ENCODE data around the gene PXYLP1.

PXYLP1 gene

DNA sequence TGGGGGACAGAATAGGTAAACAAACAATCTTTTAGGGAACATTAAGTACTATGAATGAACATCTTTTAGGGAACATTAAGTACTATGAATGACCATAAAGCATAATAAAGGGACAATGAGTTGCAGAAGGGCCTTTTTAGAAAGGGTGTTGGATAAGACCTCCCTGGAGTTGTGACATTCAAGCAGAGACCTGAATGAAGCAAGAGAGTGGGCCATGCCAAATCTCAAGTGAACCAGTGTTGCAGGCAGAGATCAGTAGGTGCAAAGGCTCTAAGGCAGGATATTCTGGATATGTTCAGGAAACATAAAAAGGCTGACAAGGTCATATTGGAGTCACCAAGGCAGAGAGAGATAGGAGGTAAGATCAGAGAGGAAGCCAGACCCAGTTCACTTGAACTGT, 107.3 kb downstream of the PXYLP1 start:
- Histone ChIP-seq H3K27me3 (ENCODE audit: insufficient read depth, poor library complexity, severe bottlenecking) (no peaks in the 10 kb centered on the region), H3K27ac (replicated peaks) (no peak overlapping the region), H3K4me3 (replicated peaks; ENCODE audit: insufficient read depth, low read length) (no peak overlapping the region)
- no peak for TF ChIP-seq GABPA (IDR thresholded peaks at IDR 0.05; ENCODE audit: low read depth)
- no peak for TF ChIP-seq POLR2AphosphoS5 (IDR thresholded peaks at IDR 0.05; ENCODE audit: low read depth)
- TF ChIP-seq, protein P1, sequence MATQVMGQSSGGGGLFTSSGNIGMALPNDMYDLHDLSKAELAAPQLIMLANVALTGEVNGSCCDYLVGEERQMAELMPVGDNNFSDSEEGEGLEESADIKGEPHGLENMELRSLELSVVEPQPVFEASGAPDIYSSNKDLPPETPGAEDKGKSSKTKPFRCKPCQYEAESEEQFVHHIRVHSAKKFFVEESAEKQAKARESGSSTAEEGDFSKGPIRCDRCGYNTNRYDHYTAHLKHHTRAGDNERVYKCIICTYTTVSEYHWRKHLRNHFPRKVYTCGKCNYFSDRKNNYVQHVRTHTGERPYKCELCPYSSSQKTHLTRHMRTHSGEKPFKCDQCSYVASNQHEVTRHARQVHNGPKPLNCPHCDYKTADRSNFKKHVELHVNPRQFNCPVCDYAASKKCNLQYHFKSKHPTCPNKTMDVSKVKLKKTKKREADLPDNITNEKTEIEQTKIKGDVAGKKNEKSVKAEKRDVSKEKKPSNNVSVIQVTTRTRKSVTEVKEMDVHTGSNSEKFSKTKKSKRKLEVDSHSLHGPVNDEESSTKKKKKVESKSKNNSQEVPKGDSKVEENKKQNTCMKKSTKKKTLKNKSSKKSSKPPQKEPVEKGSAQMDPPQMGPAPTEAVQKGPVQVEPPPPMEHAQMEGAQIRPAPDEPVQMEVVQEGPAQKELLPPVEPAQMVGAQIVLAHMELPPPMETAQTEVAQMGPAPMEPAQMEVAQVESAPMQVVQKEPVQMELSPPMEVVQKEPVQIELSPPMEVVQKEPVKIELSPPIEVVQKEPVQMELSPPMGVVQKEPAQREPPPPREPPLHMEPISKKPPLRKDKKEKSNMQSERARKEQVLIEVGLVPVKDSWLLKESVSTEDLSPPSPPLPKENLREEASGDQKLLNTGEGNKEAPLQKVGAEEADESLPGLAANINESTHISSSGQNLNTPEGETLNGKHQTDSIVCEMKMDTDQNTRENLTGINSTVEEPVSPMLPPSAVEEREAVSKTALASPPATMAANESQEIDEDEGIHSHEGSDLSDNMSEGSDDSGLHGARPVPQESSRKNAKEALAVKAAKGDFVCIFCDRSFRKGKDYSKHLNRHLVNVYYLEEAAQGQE (IDR thresholded peaks at IDR 0.05; ENCODE audit: insufficient replicate concordance, low read depth): no peak
- TF ChIP-seq SPI1 (IDR thresholded peaks at IDR 0.05; ENCODE audit: borderline replicate concordance, low read depth): no peak
- DNase-seq (ENCODE audit: low read depth in 1 of 2, low spot score in 1 of 2): no peak

DNA sequence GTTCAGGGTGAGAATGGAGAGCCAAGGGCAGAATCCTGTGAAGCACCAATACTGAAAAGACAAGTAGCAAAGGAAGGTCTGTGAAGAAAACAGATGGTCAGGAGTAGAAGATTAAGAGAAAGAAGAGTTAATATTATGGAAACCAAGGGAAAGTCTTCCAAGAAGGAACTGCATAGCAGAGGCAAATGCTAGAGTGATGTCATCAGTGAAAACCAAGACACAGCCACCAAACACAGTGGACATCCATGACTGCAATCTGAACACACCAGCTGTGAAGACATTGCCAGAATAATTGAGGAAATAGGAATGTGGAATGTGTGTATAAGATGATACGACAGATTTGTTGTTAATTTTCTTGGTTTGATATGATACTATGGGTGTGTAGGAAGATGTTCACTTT, 109.9 kb downstream of the PXYLP1 start:
- TF ChIP-seq, protein P1 (IDR thresholded peaks at IDR 0.05; ENCODE audit: insufficient replicate concordance, low read depth): no peak
- no peak for TF ChIP-seq POLR2AphosphoS5 (IDR thresholded peaks at IDR 0.05; ENCODE audit: low read depth)
- TF ChIP-seq CTCF (IDR thresholded peaks at IDR 0.05; ENCODE audit: insufficient read depth, low read length): no peak
- no peak for TF ChIP-seq SPI1 (IDR thresholded peaks at IDR 0.05; ENCODE audit: borderline replicate concordance, low read depth)
- no peak for TF ChIP-seq GABPA (IDR thresholded peaks at IDR 0.05; ENCODE audit: low read depth)
- Histone ChIP-seq H3K27ac (replicated peaks) (no peak overlapping the region), H3K27me3 (ENCODE audit: insufficient read depth, poor library complexity, severe bottlenecking) (no peaks in the 10 kb centered on the region), H3K4me3 (replicated peaks; ENCODE audit: insufficient read depth, low read length) (no peak overlapping the region)
- DNase-seq (ENCODE audit: low read depth in 1 of 2, low spot score in 1 of 2): no peak

- no peak for DNase-seq (ENCODE audit: low read depth in 1 of 2, low spot score in 1 of 2)
- no peak overlapping the region for H3K4me3 ChIP-seq (replicated peaks; ENCODE audit: insufficient read depth, low read length)
- no peaks in the 10 kb centered on the region for H3K27me3 ChIP-seq (ENCODE audit: insufficient read depth, poor library complexity, severe bottlenecking)
- H3K27ac ChIP-seq (replicated peaks): no peak overlapping the region
- no peak for TF ChIP-seq CTCF (IDR thresholded peaks at IDR 0.05; ENCODE audit: insufficient read depth, low read length)
- no peak for TF ChIP-seq SPI1 (IDR thresholded peaks at IDR 0.05; ENCODE audit: borderline replicate concordance, low read depth)
- no peak for TF ChIP-seq GABPA (IDR thresholded peaks at IDR 0.05; ENCODE audit: low read depth)
- TF ChIP-seq, protein P1 (IDR thresholded peaks at IDR 0.05; ENCODE audit: insufficient replicate concordance, low read depth): no peak
- TF ChIP-seq POLR2AphosphoS5 (IDR thresholded peaks at IDR 0.05; ENCODE audit: low read depth): no peak
These were observed 110.8 kb downstream of the PXYLP1 start for GRCh38 chr3:141342386-141342785.
